ENCODE results near the gene GALNT2. TPM values are rescaled to one million over a fixed set of nuclear protein-coding genes. Genes with fewer than 3 reads are reported as not detected.

GALNT2 gene
- total and polyA plus RNA-seq, 2 of the 4 experiments (the other 2 are of a cell fraction) = 50.4 to 189 TPM

DNA sequence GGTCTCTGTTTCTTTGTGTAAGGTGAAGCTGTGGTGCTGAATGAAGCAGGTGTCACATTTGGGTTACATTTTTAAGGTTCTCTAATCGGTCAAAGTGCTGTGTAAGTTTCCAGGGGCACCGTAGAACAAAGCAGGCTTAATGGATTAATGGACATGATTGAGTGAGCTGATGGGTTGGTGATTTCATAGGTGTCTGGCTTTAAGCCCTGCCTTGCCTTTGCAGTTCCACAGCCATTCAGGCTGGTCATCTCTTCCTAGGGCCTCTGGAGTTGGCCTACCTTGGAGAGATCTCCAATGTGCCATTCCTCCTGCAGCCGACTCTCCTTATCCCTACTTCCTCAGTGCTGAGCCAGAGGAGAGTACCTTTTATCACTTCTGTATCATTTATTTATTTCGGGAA, 15.2 kb downstream of the GALNT2 start:
- dilution Hi-C loops (cut with HindIII; ENCODE audit: low sequenced_read_pairs, unreplicated experiment) = no loop called here
- H4K5ac ChIP-seq (ENCODE audit: low read depth, low read length) = no peak overlapping the region
- H3K4me2 ChIP-seq (ENCODE audit: low read depth, low read length) = no peak overlapping the region
- ChIA-PET POLR2A (ENCODE audit: unreplicated experiment) (no interaction called here), CTCF (interaction anchor here (1.5 kb wide), 1 partner anchor 9 kb away, joined by 3 read pairs; no protein-coding TSS in a partner anchor)
- H3K4ac ChIP-seq (ENCODE audit: low read depth, low read length) = no peak overlapping the region
- H3K18ac ChIP-seq (ENCODE audit: low read depth, low read length) = no peak overlapping the region
- peaks cover 39% of the 10 kb centered on the region for H3K9me1 ChIP-seq (ENCODE audit: insufficient read depth, low read length)
- H2AK9ac ChIP-seq (replicated peaks; ENCODE audit: low read depth, low read length, poor library complexity) = no peak overlapping the region
- no TSS peak for BruUV-seq (replicated peaks)
- ATAC-seq (ENCODE audit: low read depth) (no peak), DNase-seq (no peak)
- H3K9me3 ChIP-seq (ENCODE audit: control insufficient read depth, insufficient read depth, low read length) = no peaks in the 10 kb centered on the region
- peaks cover 2% of the 10 kb centered on the region; the same call in 1 of the 2 replicates for H3K36me3 ChIP-seq (ENCODE audit: control insufficient read depth, insufficient read depth, low read length)
- in situ Hi-C loops (cut with MboI; ENCODE audit: low sequenced_read_pairs) = loop anchor here (25.0 kb wide), 1 partner anchor 780 kb away; the partner anchor contains the start of gene C1orf198
- H3K14ac ChIP-seq (replicated peaks; ENCODE audit: low read depth, low read length) = no peak overlapping the region
- intact Hi-C loops (cut with micrococcal nuclease) = loop anchor here (5.0 kb wide), 1 partner anchor 455 kb away; the partner anchor contains the start of genes TAF5L and URB2
- TF ChIP-seq RCOR1 (IDR thresholded peaks at IDR 0.05; ENCODE audit: insufficient replicate concordance, low read length) (no peak), RAD21 (IDR thresholded peaks at IDR 0.05; ENCODE audit: low read length) (no peak), RFX5 (IDR thresholded peaks at IDR 0.05; ENCODE audit: low read depth, low read length) (no peak), MAZ (IDR thresholded peaks at IDR 0.05; ENCODE audit: borderline replicate concordance, low read depth, low read length) (no peak), CHD1 (IDR thresholded peaks at IDR 0.05; ENCODE audit: low read depth, low read length) (no peak), POLR2A (IDR thresholded peaks at IDR 0.05; ENCODE audit: low read depth, low read length) (no peak)
- TF ChIP-seq, protein P1, sequence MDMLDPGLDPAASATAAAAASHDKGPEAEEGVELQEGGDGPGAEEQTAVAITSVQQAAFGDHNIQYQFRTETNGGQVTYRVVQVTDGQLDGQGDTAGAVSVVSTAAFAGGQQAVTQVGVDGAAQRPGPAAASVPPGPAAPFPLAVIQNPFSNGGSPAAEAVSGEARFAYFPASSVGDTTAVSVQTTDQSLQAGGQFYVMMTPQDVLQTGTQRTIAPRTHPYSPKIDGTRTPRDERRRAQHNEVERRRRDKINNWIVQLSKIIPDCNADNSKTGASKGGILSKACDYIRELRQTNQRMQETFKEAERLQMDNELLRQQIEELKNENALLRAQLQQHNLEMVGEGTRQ (IDR thresholded peaks at IDR 0.05; ENCODE audit: low read depth, low read length) = no peak
- no peaks in the 10 kb centered on the region for H3K27me3 ChIP-seq (ENCODE audit: control insufficient read depth, insufficient read depth, low read length)
- H2BK120ac ChIP-seq (ENCODE audit: low read depth, low read length) = no peak overlapping the region
- no peak overlapping the region for H3K9ac ChIP-seq (ENCODE audit: low read depth, low read length)
- H3K23ac ChIP-seq (ENCODE audit: low read depth, low read length) = no peak overlapping the region
- H2AFZ ChIP-seq (replicated peaks; ENCODE audit: low read length, poor library complexity) = no peak overlapping the region
- no peak overlapping the region for H3K27ac ChIP-seq (ENCODE audit: insufficient read depth, low read length)
- no peak overlapping the region for H2BK15ac ChIP-seq (ENCODE audit: low read depth, low read length)
- peaks cover 34% of the 10 kb centered on the region for H4K20me1 ChIP-seq (ENCODE audit: insufficient read depth, low read length)
- peaks cover 33 to 94% of the 10 kb centered on the region in 2 experiments for H3K79me1 ChIP-seq (ENCODE audit: low read depth in 1 of 2, low read length in 2 of 2)
- WGBS, 2 experiments (ENCODE audit: extremely low coverage in 2 of 2, insufficient read length in 1 of 2) = 100% methylated on average over 2 of the region's 4 CpGs; no CpG with 5 or more reads in 1 of the 2 experiments
- no peak overlapping the region for H2BK5ac ChIP-seq (ENCODE audit: low read depth, low read length, poor library complexity, severe bottlenecking)
- no peak overlapping the region for H4K91ac ChIP-seq (ENCODE audit: insufficient read depth, low read depth, low read length)
- no peak overlapping the region for H2BK20ac ChIP-seq (ENCODE audit: low read depth, low read length)
- peaks cover 42% of the 10 kb centered on the region for H3K4me1 ChIP-seq (ENCODE audit: control insufficient read depth, insufficient read depth, low read length)
- no peak overlapping the region for H3K56ac ChIP-seq (ENCODE audit: extremely low read depth, insufficient read depth, low read length)
- H3K4me3 ChIP-seq (ENCODE audit: insufficient read depth, low read depth, low read length) = no peak overlapping the region
- 0 out of 2 replicates have a peak overlapping the region, but pooled peaks have one; percentile 22 for H2AK5ac ChIP-seq (ENCODE audit: low read depth, low read length)
- no peak overlapping the region for H4K8ac ChIP-seq (ENCODE audit: low read depth in 2 of 2, low read length in 2 of 2)

Data from IMR-90 (cell line).